PC-3 (cell line): ENCODE measurements around the gene CYP26C1. TPM values are rescaled to one million over a fixed set of nuclear protein-coding genes. Genes with fewer than 3 reads are reported as not detected.

Experiments
- ATAC-seq: fragments of 200-7000 bp; cut with Tn5 transposase; 2 replicates; pipeline ENCODE4 v1.9.1; 2020; ENCODE audit warnings: mild to moderate bottlenecking, moderate library complexity
- BruUV-seq: library from RNA; stranded (reverse); fragments of 400-500 nt; replicated peaks from 2 replicates; lab custom pipeline; 2021; lab: Mats Ljungman, UMichigan
- CTCF ChIA-PET: fragments of 300-600 bp; sonication (Branson Sonifier 250); formaldehyde crosslinking; loops from one replicate; lab custom pipeline; 2022; ENCODE audit warnings: antibody characterized with exemption; lab: Charles Lee
- POLR2A ChIA-PET: fragments of 300-600 bp; sonication (Branson Sonifier 250); formaldehyde crosslinking; loops from one replicate; lab custom pipeline; 2022; ENCODE audit warnings: antibody characterized with exemption; ENCODE audit not compliant: unreplicated experiment; lab: Charles Lee
- DNase-seq: peaks from one replicate; pipeline ENCODE4 v3.0.0-alpha.2; 2015
- H2AFZ ChIP-seq: fragments of 300-600 bp; sonication (generic); 2 replicates; pipeline ENCODE4 v1.6.0; 2016; ENCODE audit warnings: antibody characterized with exemption, low read length
- H3F3A ChIP-seq: fragments of 300-600 bp; sonication (generic); one replicate; pipeline ENCODE4 v1.6.0; 2017; ENCODE audit warnings: antibody characterized with exemption, low read length, control low read depth, mild to moderate bottlenecking; ENCODE audit not compliant: unreplicated experiment
- H3K27ac ChIP-seq: fragments of 300-600 bp; sonication (generic); 2 replicates; pipeline ENCODE4 v1.5.1; 2016; ENCODE audit warnings: mild to moderate bottlenecking, low read length
- H3K27me3 ChIP-seq: fragments of 300-600 bp; sonication (generic); 2 replicates; pipeline ENCODE4 v1.6.1; 2016; ENCODE audit warnings: low read length, mixed read lengths
- H3K36me3 ChIP-seq: fragments of 300-600 bp; sonication (generic); 2 replicates; pipeline ENCODE4 v1.6.1; 2016; ENCODE audit warnings: low read depth, mixed run types, low read length, mixed read lengths
- H3K4me1 ChIP-seq: fragments of 300-600 bp; sonication (generic); 2 replicates; pipeline ENCODE4 v1.5.1; 2016; ENCODE audit warnings: low read length; ENCODE audit not compliant: insufficient read depth
- H3K4me2 ChIP-seq: fragments of 300-600 bp; sonication (generic); 2 replicates; pipeline ENCODE4 v1.6.0; 2016; ENCODE audit warnings: low read length
- H3K4me3 ChIP-seq: fragments of 300-600 bp; sonication (generic); 2 replicates; pipeline ENCODE4 v1.5.1; 2016; ENCODE audit warnings: mild to moderate bottlenecking, low read length, mixed read lengths
- H3K79me2 ChIP-seq: fragments of 300-600 bp; sonication (generic); 2 replicates; pipeline ENCODE4 v1.6.1; 2017; ENCODE audit warnings: low read length, mixed read lengths
- H3K9ac ChIP-seq: fragments of 300-600 bp; sonication (generic); 2 replicates; pipeline ENCODE4 v1.6.0; 2016; ENCODE audit warnings: mild to moderate bottlenecking, low read length
- H3K9me2 ChIP-seq: fragments of 300-600 bp; sonication (generic); replicated peaks from 2 replicates; pipeline ENCODE4 v1.6.1; 2016; ENCODE audit warnings: mixed run types, low read length, mixed read lengths
- H3K9me3 ChIP-seq: fragments of 300-600 bp; sonication (generic); 2 replicates; pipeline ENCODE4 v1.6.1; 2016; ENCODE audit warnings: low read length, mixed read lengths
- H4K20me1 ChIP-seq: fragments of 300-600 bp; sonication (generic); 2 replicates; pipeline ENCODE4 v1.6.1; 2016; ENCODE audit warnings: low read length, mixed read lengths
- CTCF ChIP-seq: fragments of 300-600 bp; sonication (generic); conservative IDR thresholded peaks from 2 replicates; pipeline ENCODE4 v1.5.1; 2017; ENCODE audit warnings: antibody characterized with exemption, low read depth, mild to moderate bottlenecking, low read length
- EZH2 ChIP-seq: fragments of 300-600 bp; sonication (generic); IDR thresholded peaks from one replicate; pipeline ENCODE4 v1.6.1; 2017; ENCODE audit warnings: antibody characterized with exemption, mild to moderate bottlenecking, low read length; ENCODE audit not compliant: unreplicated experiment
- EZH2phosphoT487 ChIP-seq: fragments of 300-600 bp; sonication (generic); IDR thresholded peaks from 2 replicates; pipeline ENCODE4 v1.6.1; 2018; ENCODE audit warnings: mild to moderate bottlenecking, antibody characterized with exemption, low read length, borderline replicate concordance
- intact Hi-C: fragments of 100-400 bp; cut with micrococcal nuclease; formaldehyde crosslinking; loops from 2 replicates; pipeline ENCODE4 v1.9.0; 2023
- total RNA-seq: library from RNA; depleted of rRNA; stranded (reverse); fragments of >200 nt; gene quantifications from 2 replicates; pipeline ENCODE4 v1.2.3, GENCODE V29; 2014

Gene CYP26C1
- total RNA-seq, 1 experiment from 2014 or later: not detected

GRCh38 chr10:93039110-93039509 is 21.5 kb upstream of the CYP26C1 start:
- Histone ChIP-seq H3K36me3 (no peaks in the 10 kb centered on the region), H3K27me3 (no peaks in the 10 kb centered on the region), H3K27ac (no peak overlapping the region), H3K79me2 (no peaks in the 10 kb centered on the region), H4K20me1 (no peaks in the 10 kb centered on the region), H3K4me1 (no peaks in the 10 kb centered on the region), H3K4me3 (no peak overlapping the region), H2AFZ (no peak overlapping the region), H3K9me3 (no peaks in the 10 kb centered on the region), H3F3A (no peaks in the 10 kb centered on the region), H3K9me2 (no peaks in the 10 kb centered on the region), H3K9ac (no peak overlapping the region), H3K4me2 (no peak overlapping the region)
- intact Hi-C loops: loop anchor here (1.0 to 2.0 kb wide), 3 partner anchors 33 to 154 kb away; no protein-coding TSS in a partner anchor
- ChIA-PET CTCF (interaction anchor here (1.0 kb wide), 1 partner anchor 32 kb away, joined by 3 read pairs; no protein-coding TSS in a partner anchor), POLR2A (no interaction called here)
- no peak for DNase-seq
- no TSS peak for BruUV-seq
- TF ChIP-seq EZH2 (no peak), EZH2phosphoT487 (no peak), CTCF (no peak)
- no peak for ATAC-seq

- no peak overlapping the region for H3K9ac ChIP-seq
- no peaks in the 10 kb centered on the region for H3K36me3 ChIP-seq
- no peaks in the 10 kb centered on the region for H3K9me2 ChIP-seq
- ChIA-PET POLR2A (no interaction called here), CTCF (interaction anchor here (1.0 kb wide), 1 partner anchor 33 kb away, joined by 3 read pairs; no protein-coding TSS in a partner anchor)
- H3K27me3 ChIP-seq: no peaks in the 10 kb centered on the region
- ATAC-seq (peak; percentile 80), DNase-seq (peak; percentile 59)
- no peaks in the 10 kb centered on the region for H3F3A ChIP-seq
- no peak overlapping the region for H3K27ac ChIP-seq
- H3K79me2 ChIP-seq: no peaks in the 10 kb centered on the region
- H3K4me3 ChIP-seq: no peak overlapping the region
- intact Hi-C loops: loop anchor here (1.0 to 2.0 kb wide), 3 partner anchors 33 to 154 kb away; no protein-coding TSS in a partner anchor
- no peaks in the 10 kb centered on the region for H3K4me1 ChIP-seq
- H3K4me2 ChIP-seq: no peak overlapping the region
- H4K20me1 ChIP-seq: no peaks in the 10 kb centered on the region
- no peaks in the 10 kb centered on the region for H3K9me3 ChIP-seq
- no peak overlapping the region for H2AFZ ChIP-seq
- no peak for TF ChIP-seq EZH2phosphoT487
- TF ChIP-seq EZH2: no peak
- peak; percentile 64 for TF ChIP-seq CTCF
- BruUV-seq: no TSS peak
Observed at GRCh38 chr10:93039721-93040120, 20.9 kb upstream of the CYP26C1 start.

GRCh38 chr10:93054486-93054885 is 6.1 kb upstream of the CYP26C1 start:
- Histone ChIP-seq H3K36me3 (no peaks in the 10 kb centered on the region), H3K4me1 (peaks cover 14% of the 10 kb centered on the region), H3K79me2 (no peaks in the 10 kb centered on the region), H3F3A (no peaks in the 10 kb centered on the region), H3K9me3 (no peaks in the 10 kb centered on the region), H3K9ac (no peak overlapping the region), H3K27ac (no peak overlapping the region), H3K4me2 (no peak overlapping the region), H4K20me1 (no peaks in the 10 kb centered on the region), H3K27me3 (no peaks in the 10 kb centered on the region), H3K4me3 (no peak overlapping the region), H2AFZ (no peak overlapping the region), H3K9me2 (no peaks in the 10 kb centered on the region)
- ATAC-seq (no peak), DNase-seq (no peak)
- intact Hi-C loops: no loop called here
- POLR2A ChIA-PET: no interaction called here
- no peak for TF ChIP-seq CTCF
- TF ChIP-seq EZH2phosphoT487: no peak
- no peak for TF ChIP-seq EZH2
- BruUV-seq: no TSS peak
- CTCF ChIA-PET: no interaction called here
